Lung (tissue), 12 donors: ENCODE data around the gene KSR1. TPM values are rescaled to one million over a fixed set of nuclear protein-coding genes. Genes with fewer than 3 reads are reported as not detected.

Experiments
- ATAC-seq: fragments of 200-7000 bp; cut with Tn5 transposase; one replicate; pipeline ENCODE4 v1.9.1; 2020; ENCODE audit warnings: moderate number of reproducible peaks; ENCODE audit not compliant: insufficient read depth, low FRiP score
- DNase-seq, 3 donors: peaks; one replicate each; pipeline ENCODE4 v3.0.0-alpha.2; 2013 to 2017
- H3K27ac ChIP-seq, 2 donors: one replicate each; pipeline ENCODE4 v1.5.1; 2013; ENCODE audit warnings: mild to moderate bottlenecking in 2 of 2, moderate library complexity in 2 of 2, control low read depth in 1 of 2, inconsistent platforms in 1 of 2, low read depth in 1 of 2, low read length in 1 of 2
- H3K27me3 ChIP-seq, 3 donors: one replicate each; pipeline ENCODE4 v1.5.1; 2013; ENCODE audit warnings: low read length in 2 of 3; ENCODE audit not compliant: control insufficient read depth in 3 of 3, insufficient read depth in 3 of 3
- H3K36me3 ChIP-seq, 4 donors: one replicate each; pipeline ENCODE4 v1.5.1; 2013; ENCODE audit warnings: low read length in 4 of 4, mild to moderate bottlenecking in 1 of 4, moderate library complexity in 1 of 4; ENCODE audit not compliant: control insufficient read depth in 4 of 4, insufficient read depth in 4 of 4
- H3K4me1 ChIP-seq, 5 donors: one replicate each; pipeline ENCODE4 v1.5.1; 2013; ENCODE audit warnings: low read length in 5 of 5, mild to moderate bottlenecking in 2 of 5, moderate library complexity in 1 of 5; ENCODE audit not compliant: control insufficient read depth in 5 of 5, insufficient read depth in 5 of 5
- H3K4me3 ChIP-seq: one replicate; pipeline ENCODE4 v1.5.1; 2013; ENCODE audit warnings: mild to moderate bottlenecking, control low read depth, moderate library complexity
- H3K9ac ChIP-seq, 2 donors: one replicate each; pipeline ENCODE4 v1.5.1; 2013; ENCODE audit warnings: low read length in 2 of 2, control low read depth in 1 of 2; ENCODE audit not compliant: insufficient read depth in 1 of 2
- H3K9me3 ChIP-seq, 4 donors: one replicate each; pipeline ENCODE4 v1.5.1; 2013; ENCODE audit warnings: low read length in 3 of 4, mild to moderate bottlenecking in 1 of 4, moderate library complexity in 1 of 4; ENCODE audit not compliant: control insufficient read depth in 4 of 4, insufficient read depth in 3 of 4
- CTCF ChIP-seq: IDR thresholded peaks from 2 replicates; pipeline ENCODE4 v1.5.1; 2012; ENCODE audit warnings: mild to moderate bottlenecking; ENCODE audit errors: control extremely low read depth, extremely low read depth
- WGBS, 2 donors: extraction: QIAGEN DNeasy Blood & Tissue Kit; methylation state at CpG; one replicate each; pipeline ENCODE4 v1.1.7; 2013; 5-methylcytosine and 5-hydroxymethylcytosine counted together
- polyA plus RNA-seq, 2 donors: library from polyadenylated mRNA; stranded (reverse); fragments of 200-250 nt; gene quantifications; one replicate each; pipeline ENCODE4 v1.2.1, GENCODE V29; 2013
- total RNA-seq, 2 donors: library from RNA; depleted of rRNA in 1 of 2; stranded (reverse); fragments of >200 nt in 1 of 2; gene quantifications; one replicate each; pipeline ENCODE4 v1.2.1, GENCODE V29; 2014 to 2021
- donor health status: control.
- donor health status: control.
- donor health status: Bipolar disorder and iron deficiency.
- donor health status: healthy.
- donor health status: DM: yes; HTN: yes; CAD: no.

Gene KSR1
- total and polyA plus RNA-seq, 4 donors = 26.8 to 70.0 (median 42.3) TPM

DNA sequence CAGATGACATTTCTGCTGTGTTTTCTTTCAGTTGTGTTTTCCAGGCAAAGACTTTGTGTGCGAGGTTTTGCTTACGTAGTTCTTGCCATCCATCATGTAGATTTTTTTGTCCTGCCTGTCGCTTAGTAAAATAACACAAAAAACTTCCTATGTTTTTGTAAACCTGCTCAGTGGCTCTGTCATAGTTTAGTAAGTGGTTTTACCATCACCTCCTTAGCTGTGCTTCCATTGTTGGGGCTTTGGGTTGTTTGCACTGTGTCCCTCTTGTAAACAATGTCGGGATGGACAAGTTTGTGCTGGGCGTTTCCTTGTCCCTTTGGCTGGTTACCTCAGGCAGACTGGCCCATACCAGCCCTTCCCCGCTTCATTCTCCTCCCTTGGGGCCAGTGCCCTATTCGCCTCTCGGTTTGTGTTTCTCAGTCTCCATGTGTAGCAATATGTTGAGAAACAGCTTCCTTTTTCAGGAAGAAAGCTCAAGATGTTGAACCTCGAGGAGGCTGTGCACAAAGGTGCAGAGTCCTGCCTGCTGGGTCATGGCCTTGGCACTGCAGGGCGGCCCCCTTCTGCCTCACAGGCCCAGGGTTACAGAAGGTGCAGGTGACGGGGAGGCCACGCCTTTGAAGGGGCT, 74.6 kb downstream of the KSR1 start:
- Histone ChIP-seq H3K27me3 (no peaks in the 10 kb centered on the region), H3K9me3 (no peaks in the 10 kb centered on the region), H3K4me1 (peaks cover 0 to 53% (median 33%) of the 10 kb centered on the region in 5 donors), H3K9ac (no peak overlapping the region), H3K27ac (peak overlapping the region in 1 of 2 donors; percentile 90), H3K36me3 (no peaks in the 10 kb centered on the region), H3K4me3 (no peak overlapping the region)
- TF ChIP-seq CTCF = no peak
- DNase-seq (peak in 2 of 3 donors; percentile 57 to 62), ATAC-seq (peak; percentile 47)
- 15 to 37% methylated on average over 12 of the region's 12 CpGs for WGBS, 2 donors

DNA sequence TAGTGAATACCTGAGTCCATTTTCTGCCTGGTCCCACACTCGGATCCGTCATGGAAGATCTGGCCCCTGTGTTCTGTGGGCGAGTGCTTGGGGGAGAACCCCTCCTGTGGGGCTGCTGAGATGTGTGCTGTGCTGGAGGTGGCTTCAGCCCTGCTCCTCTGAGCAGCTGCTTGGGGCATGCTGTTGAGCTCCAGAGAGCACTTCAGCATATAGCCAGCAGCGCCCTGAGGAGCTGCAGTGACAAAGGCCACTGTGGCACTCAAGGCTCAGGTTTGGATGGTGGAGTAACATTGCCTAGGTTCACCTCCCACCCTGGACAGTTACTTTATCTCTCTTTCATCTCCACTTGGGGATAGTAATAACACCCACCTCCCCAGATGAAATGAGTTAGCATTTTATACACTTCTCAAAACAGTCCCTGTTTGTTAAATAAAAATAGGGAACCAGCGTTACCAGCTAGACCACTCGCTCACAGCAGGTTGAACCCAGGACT, 75.3 kb downstream of the KSR1 start:
- peak overlapping the region in 1 of 2 donors; percentile 59 for H3K9ac ChIP-seq
- DNase-seq = no peak
- no peak overlapping the region for H3K4me3 ChIP-seq
- TF ChIP-seq CTCF = no peak
- 41 to 75% methylated on average over 6 of the region's 6 CpGs for WGBS, 2 donors
- peaks cover 0 to 54% (median 37%) of the 10 kb centered on the region in 5 donors for H3K4me1 ChIP-seq
- H3K9me3 ChIP-seq = no peaks in the 10 kb centered on the region
- peak overlapping the region in 1 of 2 donors; percentile 90 for H3K27ac ChIP-seq
- ATAC-seq = no peak
- H3K27me3 ChIP-seq = no peaks in the 10 kb centered on the region
- no peaks in the 10 kb centered on the region for H3K36me3 ChIP-seq

DNA sequence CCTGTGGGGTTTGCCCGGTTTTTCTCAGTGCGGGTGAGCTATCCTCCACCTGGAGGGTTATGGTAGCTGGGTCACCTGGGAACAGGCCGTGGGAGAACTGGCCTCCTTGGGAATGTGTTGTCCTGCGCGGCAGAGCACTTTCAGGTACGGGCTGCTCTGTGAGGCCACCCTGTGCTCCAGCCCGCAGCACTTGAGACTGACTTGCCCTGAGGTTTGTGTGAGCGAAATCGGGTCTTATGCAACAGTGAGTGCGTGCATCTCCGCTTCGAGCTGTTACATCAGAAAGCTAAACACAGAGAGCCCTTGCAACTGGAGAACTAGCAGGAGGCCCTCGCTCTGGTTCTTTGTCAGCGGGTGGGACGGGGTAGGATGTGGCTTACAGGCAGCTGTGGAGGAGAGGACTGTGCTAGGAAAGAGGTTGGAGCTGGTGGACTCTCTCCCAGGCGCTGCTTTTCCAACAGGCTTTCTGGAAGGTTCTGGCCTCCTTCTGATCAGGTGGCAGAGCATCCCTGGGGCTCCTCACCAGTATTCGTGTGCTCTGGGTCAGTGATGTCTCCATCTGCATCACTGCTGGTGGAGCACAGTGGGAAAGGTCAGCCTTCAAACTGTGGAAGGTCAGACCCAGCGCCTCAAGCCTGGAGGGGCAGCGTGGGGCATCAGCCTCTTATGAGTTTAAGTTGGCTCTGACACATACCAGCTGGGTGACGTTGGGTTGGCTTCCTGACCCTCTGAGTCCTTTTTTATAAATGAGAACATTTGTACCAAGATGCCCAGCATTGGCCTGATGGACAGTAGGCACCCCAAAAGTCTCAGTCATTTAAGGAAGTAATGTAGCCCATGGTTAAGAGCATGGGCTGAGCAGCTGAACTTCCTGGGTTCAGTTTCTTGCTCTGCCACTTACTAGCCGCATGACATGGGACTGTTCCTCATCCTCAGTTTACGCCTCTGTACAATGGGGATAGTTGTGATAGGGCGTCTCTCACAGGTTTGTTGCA, 76.3 kb downstream of the KSR1 start:
- no peaks in the 10 kb centered on the region for H3K27me3 ChIP-seq
- H3K9me3 ChIP-seq = no peaks in the 10 kb centered on the region
- no peak overlapping the region for H3K4me3 ChIP-seq
- WGBS, 2 donors = 37 to 52% methylated on average over 23 of the region's 23 CpGs
- peaks cover 0 to 51% (median 32%) of the 10 kb centered on the region in 5 donors for H3K4me1 ChIP-seq
- H3K27ac ChIP-seq = peak overlapping the region in 1 of 2 donors; percentile 90
- ATAC-seq (peak; percentile 65), DNase-seq (peak; percentile 87 to 95 (median 93))
- H3K36me3 ChIP-seq = no peaks in the 10 kb centered on the region
- TF ChIP-seq CTCF = no peak
- peak overlapping the region in 1 of 2 donors; percentile 59 for H3K9ac ChIP-seq
